Caco-2 (cell line): ENCODE data around the gene SYT7. TPM values are rescaled to one million over a fixed set of nuclear protein-coding genes. Genes with fewer than 3 reads are reported as not detected.

Source experiments
- BruUV-seq: library from RNA; stranded (reverse); fragments of 400-500 nt; replicated peaks from 2 replicates; lab custom pipeline; 2021; lab: Mats Ljungman, UMichigan
- CTCF ChIA-PET: fragments of 300-600 bp; sonication (Branson Sonifier 250); formaldehyde crosslinking; loops from one replicate; lab custom pipeline; 2022; ENCODE audit warnings: antibody characterized with exemption; lab: Charles Lee
- POLR2A ChIA-PET: fragments of 300-600 bp; sonication (Branson Sonifier 250); formaldehyde crosslinking; loops from one replicate; lab custom pipeline; 2022; ENCODE audit warnings: antibody characterized with exemption; lab: Charles Lee
- DNase-seq, 2 experiments: peaks; one replicate each; pipeline versions ENCODE4 v3.0.0 to v3.0.0-alpha.2; 2020 to 2022
- H3K27me3 ChIP-seq: replicated peaks from 2 replicates; pipeline ENCODE4 v1.6.0; 2011; ENCODE audit warnings: low read length; ENCODE audit not compliant: control insufficient read depth, insufficient read depth
- H3K36me3 ChIP-seq: 2 replicates; pipeline ENCODE4 v1.5.1; 2011; ENCODE audit warnings: low read length; ENCODE audit not compliant: control insufficient read depth, insufficient read depth
- H3K4me1 ChIP-seq: fragments of 250-450 bp; sonication (Bioruptor Pico); 2 replicates; pipeline ENCODE4 v1.5.1; 2020; ENCODE audit warnings: mild to moderate bottlenecking
- H3K4me3 ChIP-seq: 2 replicates; pipeline ENCODE4 v1.5.1; 2011; ENCODE audit warnings: low read depth, mild to moderate bottlenecking, control low read depth, low read length
- H3K9me3 ChIP-seq: fragments of 250-450 bp; sonication (Bioruptor Pico); 2 replicates; pipeline ENCODE4 v1.5.1; 2020; ENCODE audit warnings: mild to moderate bottlenecking, moderate library complexity
- H3K27ac Mint-ChIP-seq: one replicate; pipeline ENCODE4 v1.8.0; 2022; ENCODE audit warnings: mixed read lengths; ENCODE audit not compliant: unreplicated experiment
- H3K27me3 Mint-ChIP-seq: one replicate; pipeline ENCODE4 v1.8.0; 2022; ENCODE audit warnings: mixed read lengths; ENCODE audit not compliant: insufficient read depth, unreplicated experiment
- H3K36me3 Mint-ChIP-seq: one replicate; pipeline ENCODE4 v1.8.0; 2022; ENCODE audit warnings: mild to moderate bottlenecking, mixed read lengths; ENCODE audit not compliant: insufficient read depth, unreplicated experiment
- H3K4me1 Mint-ChIP-seq: one replicate; pipeline ENCODE4 v1.8.0; 2022; ENCODE audit warnings: low read depth, mixed read lengths; ENCODE audit not compliant: unreplicated experiment
- H3K4me3 Mint-ChIP-seq: one replicate; pipeline ENCODE4 v1.8.0; 2022; ENCODE audit warnings: mild to moderate bottlenecking, moderate library complexity, mixed read lengths; ENCODE audit not compliant: unreplicated experiment
- H3K9me3 Mint-ChIP-seq: one replicate; pipeline ENCODE4 v1.8.0; 2022; ENCODE audit warnings: mixed read lengths; ENCODE audit not compliant: unreplicated experiment
- intact Hi-C: fragments of 100-400 bp; cut with micrococcal nuclease; formaldehyde crosslinking; loops from one replicate; pipeline ENCODE4 v1.10.0; 2022; ENCODE audit not compliant: unreplicated experiment
- total RNA-seq: library from RNA; stranded (reverse); gene quantifications from 2 replicates; pipeline ENCODE4 v1.2.3, GENCODE V29; 2022
- TF ChIP-seq, protein P1 (sequence below), 2 experiments: fragments of 200-600 bp in 1 of 2; IDR thresholded peaks; 1 replicate in 1 of 2; 2 replicates in 1 of 2; pipeline versions ENCODE4 v1.5.1 to v1.8.0; 2011 to 2022; ENCODE audit warnings: antibody characterized with exemption in 1 of 2, control low read depth in 1 of 2, inconsistent platforms in 1 of 2, low read depth in 1 of 2, low read length in 1 of 2, mild to moderate bottlenecking in 1 of 2, moderate library complexity in 1 of 2; ENCODE audit not compliant: insufficient read depth in 1 of 2, severe bottlenecking in 1 of 2, unreplicated experiment in 1 of 2

SYT7 gene
- total RNA-seq, 1 experiment from 2014 or later = 33.5 TPM

DNA sequence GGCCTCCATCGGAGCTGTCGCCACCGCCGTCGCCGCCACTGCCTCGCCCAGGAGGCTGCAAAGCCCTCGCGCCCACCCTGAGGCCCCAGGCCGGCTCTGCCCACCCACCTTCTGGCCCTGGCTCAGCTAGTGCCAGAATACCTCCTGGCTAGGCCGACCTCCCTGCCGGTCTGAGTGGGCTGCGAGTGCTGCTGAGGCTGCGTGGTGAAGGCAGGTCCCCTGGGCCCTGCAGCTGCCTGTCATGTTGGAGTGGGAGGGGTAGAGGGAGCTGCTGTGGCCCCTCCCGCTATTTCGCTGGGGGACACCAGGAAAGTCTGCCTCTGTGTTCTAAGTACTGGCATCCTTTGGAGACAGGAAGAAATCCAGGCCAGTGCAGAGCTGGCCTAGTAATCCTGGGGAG, 38.2 kb downstream of the SYT7 start:
- no peaks in the 10 kb centered on the region for H3K27me3 ChIP-seq
- Mint-ChIP-seq H3K4me1 (peaks cover 14% of the 10 kb centered on the region), H3K4me3 (no peak overlapping the region), H3K36me3 (peaks cover 19% of the 10 kb centered on the region), H3K27me3 (no peaks in the 10 kb centered on the region), H3K27ac (no peak overlapping the region), H3K9me3 (peaks cover 9% of the 10 kb centered on the region)
- no peaks in the 10 kb centered on the region for H3K9me3 ChIP-seq
- H3K4me3 ChIP-seq = no peak overlapping the region
- TF ChIP-seq, protein P1, sequence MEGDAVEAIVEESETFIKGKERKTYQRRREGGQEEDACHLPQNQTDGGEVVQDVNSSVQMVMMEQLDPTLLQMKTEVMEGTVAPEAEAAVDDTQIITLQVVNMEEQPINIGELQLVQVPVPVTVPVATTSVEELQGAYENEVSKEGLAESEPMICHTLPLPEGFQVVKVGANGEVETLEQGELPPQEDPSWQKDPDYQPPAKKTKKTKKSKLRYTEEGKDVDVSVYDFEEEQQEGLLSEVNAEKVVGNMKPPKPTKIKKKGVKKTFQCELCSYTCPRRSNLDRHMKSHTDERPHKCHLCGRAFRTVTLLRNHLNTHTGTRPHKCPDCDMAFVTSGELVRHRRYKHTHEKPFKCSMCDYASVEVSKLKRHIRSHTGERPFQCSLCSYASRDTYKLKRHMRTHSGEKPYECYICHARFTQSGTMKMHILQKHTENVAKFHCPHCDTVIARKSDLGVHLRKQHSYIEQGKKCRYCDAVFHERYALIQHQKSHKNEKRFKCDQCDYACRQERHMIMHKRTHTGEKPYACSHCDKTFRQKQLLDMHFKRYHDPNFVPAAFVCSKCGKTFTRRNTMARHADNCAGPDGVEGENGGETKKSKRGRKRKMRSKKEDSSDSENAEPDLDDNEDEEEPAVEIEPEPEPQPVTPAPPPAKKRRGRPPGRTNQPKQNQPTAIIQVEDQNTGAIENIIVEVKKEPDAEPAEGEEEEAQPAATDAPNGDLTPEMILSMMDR (IDR thresholded peaks at IDR 0.05; ENCODE audit: insufficient read depth in 1 of 2, low read depth in 1 of 2, low read length in 1 of 2, severe bottlenecking in 1 of 2, unreplicated experiment in 1 of 2) = no peak
- peaks cover 2% of the 10 kb centered on the region; the same call in 1 of the 2 replicates for H3K36me3 ChIP-seq
- peaks cover 20% of the 10 kb centered on the region for H3K4me1 ChIP-seq
- no peak for DNase-seq
- no TSS peak for BruUV-seq
- intact Hi-C loops = no loop called here
- ChIA-PET CTCF (no interaction called here), POLR2A (no interaction called here)

DNA sequence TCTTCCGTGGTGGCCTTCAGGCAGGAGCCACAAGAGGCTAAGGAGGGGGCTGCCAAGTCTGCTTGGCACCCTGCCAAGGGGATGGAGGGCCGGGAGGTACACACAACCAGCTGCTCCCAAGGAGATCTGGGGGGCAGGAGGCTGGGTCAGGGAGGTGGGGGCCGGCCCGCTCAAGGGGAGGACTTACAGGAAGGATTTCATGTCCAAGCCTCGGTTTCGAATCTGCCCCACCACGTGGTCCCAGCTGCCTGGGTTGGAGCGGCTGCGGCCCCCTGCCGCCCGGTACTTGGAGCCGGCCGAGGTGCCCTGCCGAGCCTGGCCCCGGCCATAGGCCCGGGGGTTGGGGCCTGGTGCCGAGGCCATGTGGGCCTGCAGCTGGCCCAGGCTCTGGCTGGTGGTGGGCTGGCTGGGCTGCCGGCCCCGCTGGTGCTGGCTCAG, 38.8 kb downstream of the SYT7 start:
- no peak overlapping the region for H3K4me3 ChIP-seq
- CTCF ChIA-PET = interaction anchor here (0.6 to 1.4 kb wide), 2 partner anchors 10 to 97 kb away, joined by 3 to 5 read pairs; no protein-coding TSS in a partner anchor

DNA sequence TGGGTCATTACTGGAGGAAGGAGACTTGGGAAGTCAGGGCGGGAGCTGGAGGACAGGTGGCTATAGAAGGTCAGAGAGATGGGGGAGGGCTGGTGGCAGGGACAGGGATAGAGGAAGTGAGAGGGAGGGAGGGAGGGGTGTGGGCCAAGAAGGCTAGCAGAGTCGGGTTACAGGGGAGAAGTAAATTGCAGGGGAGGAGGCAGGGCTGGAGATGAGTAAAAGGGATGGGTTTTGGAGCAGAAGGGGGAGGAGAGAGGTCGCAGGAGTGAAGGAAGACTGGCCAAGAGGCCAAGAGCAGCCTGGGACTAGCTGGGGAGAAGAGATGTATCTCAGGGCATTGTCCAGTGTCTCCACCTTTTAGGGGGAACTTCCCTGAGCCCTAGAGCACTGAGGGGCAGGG, 39.3 kb downstream of the SYT7 start:
- ChIA-PET CTCF (interaction anchor here (0.6 to 1.4 kb wide), 2 partner anchors 10 to 97 kb away, joined by 3 to 5 read pairs; no protein-coding TSS in a partner anchor), POLR2A (no interaction called here)
- TF ChIP-seq, protein P1 (IDR thresholded peaks at IDR 0.05; ENCODE audit: insufficient read depth in 1 of 2, low read depth in 1 of 2, low read length in 1 of 2, severe bottlenecking in 1 of 2, unreplicated experiment in 1 of 2) = no peak
- no peak overlapping the region for H3K4me3 Mint-ChIP-seq
- H3K9me3 Mint-ChIP-seq = peaks cover 9% of the 10 kb centered on the region
- no TSS peak for BruUV-seq
- H3K36me3 ChIP-seq = peaks cover 2% of the 10 kb centered on the region; the same call in 1 of the 2 replicates
- intact Hi-C loops = no loop called here
- no peaks in the 10 kb centered on the region for H3K27me3 Mint-ChIP-seq
- H3K4me1 Mint-ChIP-seq = peaks cover 14% of the 10 kb centered on the region
- H3K36me3 Mint-ChIP-seq = peaks cover 19% of the 10 kb centered on the region
- H3K4me3 ChIP-seq = no peak overlapping the region
- DNase-seq = no peak
- no peaks in the 10 kb centered on the region for H3K27me3 ChIP-seq
- H3K4me1 ChIP-seq = peaks cover 23% of the 10 kb centered on the region
- no peaks in the 10 kb centered on the region for H3K9me3 ChIP-seq
- H3K27ac Mint-ChIP-seq = no peak overlapping the region

More for the DNA sequence above, 38.8 kb downstream of the SYT7 start:
- TF ChIP-seq, protein P1 (IDR thresholded peaks at IDR 0.05; ENCODE audit: insufficient read depth in 1 of 2, low read depth in 1 of 2, low read length in 1 of 2, severe bottlenecking in 1 of 2, unreplicated experiment in 1 of 2) = no peak
- Mint-ChIP-seq H3K9me3 (peaks cover 9% of the 10 kb centered on the region), H3K27me3 (no peaks in the 10 kb centered on the region), H3K36me3 (peaks cover 19% of the 10 kb centered on the region), H3K4me1 (peaks cover 14% of the 10 kb centered on the region), H3K27ac (no peak overlapping the region), H3K4me3 (no peak overlapping the region)
- no TSS peak for BruUV-seq
- Histone ChIP-seq H3K36me3 (peaks cover 2% of the 10 kb centered on the region; the same call in 1 of the 2 replicates), H3K9me3 (no peaks in the 10 kb centered on the region), H3K4me1 (peaks cover 20% of the 10 kb centered on the region), H3K27me3 (no peaks in the 10 kb centered on the region)
- no peak for DNase-seq
- intact Hi-C loops = no loop called here
- POLR2A ChIA-PET = no interaction called here
